GM12865 (cell line): ENCODE measurements around the gene PGRMC1.

Source experiments
- DNase-seq: peaks from one replicate; pipeline ENCODE4 v3.0.0; 2010; ENCODE audit warnings: low read depth
- H3K4me3 ChIP-seq: 2 replicates; pipeline ENCODE4 v1.5.1; 2011; ENCODE audit warnings: mild to moderate bottlenecking, low read depth, low read length, control low read depth
- TF ChIP-seq, protein P1 (sequence below): IDR thresholded peaks from 2 replicates; pipeline ENCODE4 v1.5.1; 2011; ENCODE audit warnings: low read length, control low read depth, low read depth, inconsistent platforms; ENCODE audit not compliant: insufficient read depth; ENCODE audit errors: missing control alignments

The PGRMC1 gene

DNA sequence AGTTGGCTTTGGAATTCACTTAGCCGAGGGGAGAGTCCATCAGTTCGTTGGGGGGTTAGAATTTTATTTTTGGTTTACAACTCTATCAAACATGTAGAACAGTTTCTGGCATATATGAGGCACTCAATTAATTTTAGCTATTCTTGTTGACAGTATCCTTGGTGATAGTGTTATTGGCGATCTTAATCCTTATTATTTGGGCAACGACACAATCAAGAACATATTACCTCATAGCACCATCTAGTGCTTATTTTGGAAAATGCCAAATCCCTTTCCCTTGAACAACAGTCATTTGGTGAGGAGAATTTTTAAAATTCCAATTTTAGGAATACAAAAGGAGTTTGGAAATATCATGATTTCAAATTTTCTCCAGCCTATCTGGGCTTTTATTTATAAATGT is 17.9 kb upstream of the PGRMC1 start:
- no peak overlapping the region for H3K4me3 ChIP-seq
- no peak for DNase-seq
- TF ChIP-seq, protein P1, sequence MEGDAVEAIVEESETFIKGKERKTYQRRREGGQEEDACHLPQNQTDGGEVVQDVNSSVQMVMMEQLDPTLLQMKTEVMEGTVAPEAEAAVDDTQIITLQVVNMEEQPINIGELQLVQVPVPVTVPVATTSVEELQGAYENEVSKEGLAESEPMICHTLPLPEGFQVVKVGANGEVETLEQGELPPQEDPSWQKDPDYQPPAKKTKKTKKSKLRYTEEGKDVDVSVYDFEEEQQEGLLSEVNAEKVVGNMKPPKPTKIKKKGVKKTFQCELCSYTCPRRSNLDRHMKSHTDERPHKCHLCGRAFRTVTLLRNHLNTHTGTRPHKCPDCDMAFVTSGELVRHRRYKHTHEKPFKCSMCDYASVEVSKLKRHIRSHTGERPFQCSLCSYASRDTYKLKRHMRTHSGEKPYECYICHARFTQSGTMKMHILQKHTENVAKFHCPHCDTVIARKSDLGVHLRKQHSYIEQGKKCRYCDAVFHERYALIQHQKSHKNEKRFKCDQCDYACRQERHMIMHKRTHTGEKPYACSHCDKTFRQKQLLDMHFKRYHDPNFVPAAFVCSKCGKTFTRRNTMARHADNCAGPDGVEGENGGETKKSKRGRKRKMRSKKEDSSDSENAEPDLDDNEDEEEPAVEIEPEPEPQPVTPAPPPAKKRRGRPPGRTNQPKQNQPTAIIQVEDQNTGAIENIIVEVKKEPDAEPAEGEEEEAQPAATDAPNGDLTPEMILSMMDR = peak; percentile 14

DNA sequence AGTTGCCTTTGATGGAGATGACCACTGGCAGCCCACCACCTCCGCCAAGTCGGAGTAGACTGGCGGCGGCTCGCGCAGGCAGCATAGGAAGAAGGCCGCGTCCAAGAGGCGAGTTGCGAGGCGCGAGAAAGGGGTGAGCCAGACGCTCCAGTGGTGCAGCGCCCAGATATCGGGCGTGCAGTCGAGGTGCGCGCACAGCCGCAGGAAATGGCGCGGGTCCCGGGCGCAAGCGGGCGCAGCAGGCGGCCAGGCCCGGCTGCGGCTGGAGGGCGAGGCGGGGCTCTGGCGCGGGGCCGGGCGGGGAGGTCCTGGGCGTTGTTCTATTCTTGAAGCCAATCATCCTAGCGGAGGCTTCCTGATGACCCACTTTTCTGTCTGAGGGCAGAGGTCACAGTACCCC is 13.2 kb upstream of the PGRMC1 start:
- TF ChIP-seq, protein P1 = no peak
- no peak overlapping the region for H3K4me3 ChIP-seq
- DNase-seq = no peak

DNA sequence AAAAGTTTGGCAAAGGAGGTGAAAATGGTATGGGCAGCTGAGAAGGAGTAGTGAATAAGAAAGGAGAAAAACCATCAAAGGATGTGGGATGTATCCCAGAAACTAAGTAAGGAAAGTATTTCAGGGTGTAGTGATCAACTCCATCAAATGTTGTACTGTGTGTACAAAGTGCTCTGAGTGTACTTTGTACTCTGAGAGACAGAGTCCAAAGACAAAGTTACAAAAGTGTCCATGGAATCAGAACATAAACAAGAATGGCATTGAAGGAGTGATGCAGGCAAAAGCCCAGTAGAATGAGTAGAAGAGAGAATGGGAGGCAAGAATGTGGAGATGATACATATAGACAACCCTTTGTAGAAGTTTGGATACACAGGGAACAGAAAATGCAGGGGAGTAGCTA is 12.3 kb upstream of the PGRMC1 start:
- DNase-seq = no peak
- TF ChIP-seq, protein P1 = no peak
- H3K4me3 ChIP-seq = no peak overlapping the region

DNA sequence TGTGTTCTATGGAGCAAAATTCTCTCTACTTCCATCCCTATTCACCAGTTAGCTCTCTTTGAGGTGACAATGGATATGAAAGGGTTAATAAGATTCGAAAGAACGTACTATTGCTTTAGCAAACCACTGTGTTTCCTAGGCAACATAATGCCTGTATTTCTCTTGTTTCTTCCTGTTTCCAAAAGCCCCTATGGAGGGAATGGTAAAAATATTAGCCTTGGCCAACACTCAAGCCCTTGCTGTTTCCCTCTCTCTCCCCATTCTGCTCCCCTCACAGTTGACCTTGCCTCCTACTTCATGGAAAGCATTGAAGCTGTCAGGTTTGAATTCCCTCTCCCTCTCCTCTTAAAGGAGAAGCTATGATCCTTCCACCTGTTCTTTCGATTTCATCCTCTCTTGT is 9.6 kb upstream of the PGRMC1 start:
- H3K4me3 ChIP-seq = no peak overlapping the region

DNA sequence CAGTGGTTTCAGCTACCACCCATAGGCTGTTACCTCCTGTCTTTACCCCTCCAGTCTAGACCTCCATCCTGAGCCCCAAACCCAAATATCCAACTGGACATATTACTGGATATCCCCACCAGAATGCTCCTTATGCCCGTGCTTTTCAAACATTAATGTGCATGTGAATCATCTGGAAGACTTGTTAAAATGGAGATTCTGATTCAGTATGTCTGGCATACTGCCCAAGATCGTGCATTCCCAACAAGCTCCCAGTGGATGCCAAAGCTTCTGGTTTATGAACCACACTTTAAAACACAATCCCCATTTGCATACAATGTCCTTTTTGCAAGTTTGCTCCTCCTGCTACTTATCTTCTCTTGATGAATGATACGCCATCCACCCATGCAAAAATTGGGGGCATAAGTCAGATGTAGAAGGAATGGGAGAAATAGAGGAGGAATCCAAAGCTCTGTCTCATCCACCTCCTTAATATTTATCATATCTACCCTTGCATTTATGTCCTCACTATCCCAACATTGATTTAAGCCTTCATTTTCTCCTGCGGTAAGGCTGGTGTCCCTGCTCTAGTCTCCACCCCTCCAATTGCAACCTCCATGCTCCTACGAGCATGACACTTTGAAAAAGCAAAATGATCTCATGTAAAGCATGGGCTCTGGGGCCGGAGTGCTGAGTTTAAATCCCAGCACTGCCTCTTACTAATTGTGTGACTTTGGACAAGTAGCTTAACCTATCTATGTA is 7.4 kb upstream of the PGRMC1 start:
- H3K4me3 ChIP-seq = no peak overlapping the region
- TF ChIP-seq, protein P1 = no peak
- DNase-seq = no peak

More for the DNA sequence above, 9.6 kb upstream of the PGRMC1 start:
- TF ChIP-seq, protein P1 = no peak
- no peak for DNase-seq

DNA sequence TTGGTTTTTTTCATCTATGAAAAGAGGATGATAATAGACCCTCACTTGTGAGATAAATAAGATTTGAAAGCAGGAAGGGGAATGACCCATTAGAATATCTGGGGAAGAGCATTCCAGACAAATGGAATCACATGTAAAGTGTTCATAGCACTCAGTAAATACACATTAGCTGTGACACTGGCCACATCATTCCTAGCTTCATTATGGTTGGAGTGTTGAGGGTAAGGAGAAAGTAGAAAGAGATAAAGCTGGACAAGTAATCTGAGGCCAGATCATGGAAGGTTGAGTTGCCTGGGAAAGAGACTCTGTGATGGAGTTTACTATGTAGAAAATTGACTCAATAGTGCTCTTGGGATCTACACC is 6.9 kb upstream of the PGRMC1 start:
- no peak for DNase-seq
- TF ChIP-seq, protein P1 = no peak
- H3K4me3 ChIP-seq = no peak overlapping the region

DNA sequence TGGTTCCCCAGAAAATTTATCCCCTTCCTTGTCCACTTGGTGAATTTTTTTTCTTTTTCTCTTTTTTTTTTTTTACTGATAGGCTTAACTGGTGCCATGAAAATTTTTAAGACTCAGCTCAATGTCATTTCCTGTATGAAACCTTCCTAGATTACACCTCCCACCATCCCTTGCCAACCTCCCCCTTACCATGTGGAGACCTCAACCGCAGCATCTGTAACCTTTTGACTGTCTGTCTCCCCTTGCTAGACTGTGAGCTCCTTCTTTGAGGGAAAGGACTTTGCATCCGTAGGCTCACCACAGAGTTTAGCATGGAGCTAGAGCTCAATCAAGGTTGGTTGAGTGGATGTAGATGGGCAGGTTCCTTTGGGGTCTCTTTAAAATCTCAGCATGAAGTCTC is 5.2 kb upstream of the PGRMC1 start:
- TF ChIP-seq, protein P1 = no peak
- no peak for DNase-seq
- H3K4me3 ChIP-seq = no peak overlapping the region
